Mucosa of descending colon (tissue), 3 donors: ENCODE measurements around the gene TINAGL1. TPM values are rescaled to one million over a fixed set of nuclear protein-coding genes. Genes with fewer than 3 reads are reported as not detected.

Experiments
- ATAC-seq: fragments of 200-7000 bp; cut with Tn5 transposase; one replicate; pipeline ENCODE4 v1.9.1; 2020; ENCODE audit warnings: mild to moderate bottlenecking, moderate library complexity
- DNase-seq, 3 donors: peaks; one replicate each; pipeline ENCODE4 v3.0.0-alpha.2; 2020
- H3K36me3 ChIP-seq: fragments of 200-600 bp; one replicate; pipeline ENCODE4 v1.8.0; 2021; ENCODE audit warnings: low read depth, mild to moderate bottlenecking
- H3K4me1 ChIP-seq: fragments of 200-600 bp; one replicate; pipeline ENCODE4 v1.8.0; 2021; ENCODE audit warnings: low read depth, mild to moderate bottlenecking
- H3K4me3 ChIP-seq: fragments of 200-600 bp; one replicate; pipeline ENCODE4 v1.8.0; 2021; ENCODE audit warnings: mild to moderate bottlenecking
- H3K9me3 ChIP-seq: fragments of 200-600 bp; one replicate; pipeline ENCODE4 v1.8.0; 2021; ENCODE audit warnings: mild to moderate bottlenecking
- intact Hi-C, 2 donors: fragments of 100-400 bp; cut with DNase I in 1 of 2; cut with micrococcal nuclease in 1 of 2; formaldehyde crosslinking; loops; one replicate each; pipeline versions ENCODE4 v1.11.0 to v1.11.1; 2022; cut with DNase I, micrococcal nuclease
- total RNA-seq, 3 donors: library from RNA; stranded (reverse); fragmentation: NEBNext Ultra II Directional in 2 of 3; extraction: Animal tissue kit (Norgen Biotek cat#: 25700) in 2 of 3; gene quantifications; one replicate each; pipeline versions ENCODE4 v1.2.1 to v1.2.4, GENCODE V29; 2021 to 2023
- TF ChIP-seq, protein P1 (sequence below): fragments of 200-600 bp; IDR thresholded peaks from one replicate; pipeline ENCODE4 v1.8.0; 2022; ENCODE audit warnings: antibody characterized with exemption, mild to moderate bottlenecking
- donor health status: DM: no; HTN: no; CAD: no; lungs with moderate emphysema.
- donor health status: DM: no; HTN: no; CAD: no.
- donor health status: DM: no; HTN: yes; CAD: no.

TINAGL1 gene
- total RNA-seq, 3 donors from 2014 or later, result 104 to 169 (median 148) TPM

DNA sequence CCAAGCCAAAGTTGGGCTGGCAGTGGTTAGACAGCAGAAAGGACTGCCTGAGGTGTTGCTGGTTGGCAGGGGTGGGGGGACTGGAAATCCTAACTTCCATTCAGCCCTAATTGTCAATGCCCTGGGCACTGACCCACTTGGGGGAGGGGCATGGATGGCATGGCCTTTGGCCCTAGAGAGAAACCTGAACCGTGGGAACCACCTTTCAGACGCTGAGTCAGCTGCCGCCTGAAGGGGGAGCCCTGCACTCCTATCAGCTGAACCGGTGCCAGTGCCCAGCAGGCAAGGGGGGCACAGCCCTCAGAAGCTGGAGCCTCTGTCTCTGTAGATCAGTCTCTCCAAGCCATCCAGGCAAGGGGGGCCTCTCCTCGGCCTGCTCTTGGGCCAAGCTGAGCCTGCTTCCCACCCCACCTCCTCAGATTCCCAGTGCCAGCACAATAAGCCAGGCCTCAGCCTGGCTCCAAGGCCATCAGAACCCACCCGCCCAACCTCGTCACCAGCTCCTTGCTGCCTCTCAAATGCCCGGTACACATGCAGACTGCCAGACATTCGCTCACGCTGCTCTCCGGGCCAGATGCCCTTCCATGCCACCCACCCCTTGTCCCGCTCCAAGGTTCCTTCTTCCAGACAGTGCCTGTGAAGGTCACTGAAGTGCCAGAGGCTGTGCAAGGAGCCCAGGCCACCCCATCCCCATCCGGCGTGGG lies 11.6 kb downstream of the TINAGL1 start:
- TF ChIP-seq, protein P1, sequence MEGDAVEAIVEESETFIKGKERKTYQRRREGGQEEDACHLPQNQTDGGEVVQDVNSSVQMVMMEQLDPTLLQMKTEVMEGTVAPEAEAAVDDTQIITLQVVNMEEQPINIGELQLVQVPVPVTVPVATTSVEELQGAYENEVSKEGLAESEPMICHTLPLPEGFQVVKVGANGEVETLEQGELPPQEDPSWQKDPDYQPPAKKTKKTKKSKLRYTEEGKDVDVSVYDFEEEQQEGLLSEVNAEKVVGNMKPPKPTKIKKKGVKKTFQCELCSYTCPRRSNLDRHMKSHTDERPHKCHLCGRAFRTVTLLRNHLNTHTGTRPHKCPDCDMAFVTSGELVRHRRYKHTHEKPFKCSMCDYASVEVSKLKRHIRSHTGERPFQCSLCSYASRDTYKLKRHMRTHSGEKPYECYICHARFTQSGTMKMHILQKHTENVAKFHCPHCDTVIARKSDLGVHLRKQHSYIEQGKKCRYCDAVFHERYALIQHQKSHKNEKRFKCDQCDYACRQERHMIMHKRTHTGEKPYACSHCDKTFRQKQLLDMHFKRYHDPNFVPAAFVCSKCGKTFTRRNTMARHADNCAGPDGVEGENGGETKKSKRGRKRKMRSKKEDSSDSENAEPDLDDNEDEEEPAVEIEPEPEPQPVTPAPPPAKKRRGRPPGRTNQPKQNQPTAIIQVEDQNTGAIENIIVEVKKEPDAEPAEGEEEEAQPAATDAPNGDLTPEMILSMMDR, result peak; percentile 75
- Histone ChIP-seq H3K36me3 (no peaks in the 10 kb centered on the region), H3K4me3 (no peak overlapping the region), H3K4me1 (peaks cover 38% of the 10 kb centered on the region), H3K9me3 (no peaks in the 10 kb centered on the region)
- peak; percentile 71 for ATAC-seq
- DNase-seq, result peak; percentile 81 to 86 (median 83)
- intact Hi-C loops, result no loop called here

DNA sequence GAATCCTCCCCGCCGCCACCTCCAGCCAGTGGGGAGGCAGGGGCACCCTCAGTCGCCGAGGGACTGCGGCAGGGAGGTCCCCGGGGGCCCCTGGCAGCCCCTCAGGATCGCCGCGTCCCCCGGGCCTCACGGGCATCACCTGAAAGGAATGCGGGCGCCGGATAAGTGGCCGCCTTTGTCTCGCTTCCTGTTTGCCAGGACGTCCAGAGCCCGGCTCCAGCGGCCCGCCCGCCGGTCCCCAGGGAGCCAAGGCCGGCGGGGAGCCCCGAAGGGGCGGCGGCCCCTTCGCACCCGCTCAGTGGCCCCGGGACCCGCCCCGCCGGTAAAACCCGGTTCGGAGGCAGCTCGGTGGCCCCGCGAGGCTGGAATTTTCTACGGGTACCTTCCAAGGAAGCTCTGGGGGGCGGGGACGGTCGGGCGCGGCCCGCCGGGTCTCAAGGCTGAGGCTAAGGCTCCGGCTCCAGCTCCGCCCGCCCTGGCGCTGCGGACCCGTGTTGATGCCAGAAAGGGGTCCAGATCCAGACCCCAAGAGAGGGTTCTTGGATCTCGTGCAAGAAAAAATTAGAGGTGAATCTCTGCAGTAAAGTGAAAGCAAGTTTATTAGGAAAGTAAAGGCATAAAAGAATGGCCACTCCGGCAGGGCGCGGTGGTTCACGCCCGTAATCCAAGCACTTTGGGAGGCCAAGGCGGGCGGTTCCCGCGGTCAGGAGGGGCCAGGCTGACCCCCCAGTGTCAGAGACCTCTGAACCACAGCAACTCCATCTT lies 12.6 kb downstream of the TINAGL1 start:
- Histone ChIP-seq H3K9me3 (no peaks in the 10 kb centered on the region), H3K4me3 (peak overlapping the region; percentile 5), H3K36me3 (no peaks in the 10 kb centered on the region), H3K4me1 (peaks cover 28% of the 10 kb centered on the region)
- intact Hi-C loops, result no loop called here
- TF ChIP-seq, protein P1, result no peak
- ATAC-seq, result peak; percentile 62
- DNase-seq, result peak; percentile 71 to 80 (median 77)

DNA sequence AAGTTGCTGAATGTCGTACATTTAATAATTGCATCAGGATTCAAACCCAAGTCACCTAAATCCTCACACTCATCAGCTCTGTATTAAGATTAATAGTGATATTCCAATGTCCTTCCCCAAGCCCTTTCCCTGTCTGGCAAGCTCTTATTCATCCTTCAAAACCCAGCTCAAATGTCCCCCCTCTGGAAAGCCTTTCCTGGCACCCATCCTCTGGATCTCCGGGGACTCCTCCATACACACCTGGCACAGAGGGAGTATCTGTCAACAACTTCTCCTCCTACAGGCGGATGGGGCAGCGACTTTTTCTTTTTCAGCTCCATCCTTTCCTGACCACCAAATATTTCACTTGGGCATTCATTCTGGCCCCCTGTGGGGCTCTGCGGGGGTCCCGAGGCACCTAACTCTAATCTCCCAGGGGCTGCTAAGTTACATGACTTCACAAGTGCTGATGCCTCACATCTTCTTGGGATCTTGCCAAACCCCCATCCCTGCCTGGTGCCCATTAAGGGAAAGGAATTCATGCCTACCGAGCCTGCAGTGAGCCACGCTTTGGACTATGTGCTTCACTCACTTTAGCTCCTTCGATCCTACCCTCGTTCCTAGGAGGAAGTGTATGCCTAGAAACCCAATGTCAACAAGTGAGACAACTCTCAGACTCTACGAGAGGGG lies 15.2 kb downstream of the TINAGL1 start:
- Histone ChIP-seq H3K4me3 (no peak overlapping the region), H3K4me1 (peaks cover 20% of the 10 kb centered on the region), H3K9me3 (no peaks in the 10 kb centered on the region), H3K36me3 (no peaks in the 10 kb centered on the region)
- DNase-seq (no peak), ATAC-seq (peak; percentile 18)
- TF ChIP-seq, protein P1, result no peak
- intact Hi-C loops, result no loop called here

DNA sequence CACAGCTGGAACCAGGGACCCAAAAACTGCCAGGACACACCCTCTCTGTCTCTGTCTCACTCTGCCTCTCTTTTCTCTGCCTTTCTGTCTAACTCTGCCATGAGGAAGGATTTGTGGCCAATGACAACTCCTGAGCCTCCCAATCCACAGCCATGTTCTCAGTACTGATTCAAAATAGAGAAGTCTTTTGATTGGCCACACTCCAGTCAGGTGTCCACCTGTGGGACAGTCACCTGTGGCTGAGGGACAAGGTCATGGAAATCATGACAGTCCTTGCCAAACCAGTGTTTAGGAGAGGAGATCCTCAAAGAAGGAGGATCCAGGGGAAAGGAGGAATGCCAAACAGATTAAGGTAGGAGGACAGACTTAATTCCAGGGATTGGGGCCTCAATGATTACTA lies 15.8 kb downstream of the TINAGL1 start:
- Histone ChIP-seq H3K4me3 (no peak overlapping the region), H3K4me1 (peaks cover 20% of the 10 kb centered on the region), H3K36me3 (no peaks in the 10 kb centered on the region), H3K9me3 (no peaks in the 10 kb centered on the region)
- no peak for ATAC-seq
- no peak for DNase-seq
- TF ChIP-seq, protein P1, result no peak
- intact Hi-C loops, result no loop called here

DNA sequence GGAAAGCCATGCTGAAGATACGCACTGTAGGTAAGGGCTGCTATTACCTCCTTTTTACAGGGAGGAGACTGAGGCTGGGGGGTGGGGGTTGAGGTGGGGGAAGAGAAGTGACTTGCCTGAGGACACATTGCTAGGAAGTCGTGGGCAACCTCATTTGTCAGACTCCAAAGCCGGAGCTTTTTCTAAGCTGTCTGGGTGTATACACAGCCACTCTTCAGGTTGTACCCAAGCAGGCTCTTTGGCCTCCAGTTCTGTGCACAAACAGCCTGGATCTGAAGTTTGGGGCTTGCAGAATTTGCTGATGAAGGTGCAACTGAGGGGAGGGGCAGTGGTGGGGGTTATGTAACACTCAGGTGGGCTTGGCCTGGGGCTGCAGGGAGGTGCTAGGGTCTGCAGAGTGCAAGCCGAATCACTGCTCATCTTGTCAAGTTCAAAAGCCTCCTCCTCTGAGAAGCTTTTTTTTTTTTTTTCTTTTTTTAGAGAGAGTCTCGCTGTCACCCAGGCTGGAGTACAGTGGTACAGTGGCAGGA lies 16.9 kb downstream of the TINAGL1 start:
- intact Hi-C loops, result no loop called here
- ATAC-seq (no peak), DNase-seq (no peak)
- H3K36me3 ChIP-seq, result no peaks in the 10 kb centered on the region
- TF ChIP-seq, protein P1, result no peak
- H3K9me3 ChIP-seq, result no peaks in the 10 kb centered on the region
- H3K4me1 ChIP-seq, result peaks cover 12% of the 10 kb centered on the region
- H3K4me3 ChIP-seq, result no peak overlapping the region
